ENCODE measurements around the gene PKDREJ.

PKDREJ gene

DNA sequence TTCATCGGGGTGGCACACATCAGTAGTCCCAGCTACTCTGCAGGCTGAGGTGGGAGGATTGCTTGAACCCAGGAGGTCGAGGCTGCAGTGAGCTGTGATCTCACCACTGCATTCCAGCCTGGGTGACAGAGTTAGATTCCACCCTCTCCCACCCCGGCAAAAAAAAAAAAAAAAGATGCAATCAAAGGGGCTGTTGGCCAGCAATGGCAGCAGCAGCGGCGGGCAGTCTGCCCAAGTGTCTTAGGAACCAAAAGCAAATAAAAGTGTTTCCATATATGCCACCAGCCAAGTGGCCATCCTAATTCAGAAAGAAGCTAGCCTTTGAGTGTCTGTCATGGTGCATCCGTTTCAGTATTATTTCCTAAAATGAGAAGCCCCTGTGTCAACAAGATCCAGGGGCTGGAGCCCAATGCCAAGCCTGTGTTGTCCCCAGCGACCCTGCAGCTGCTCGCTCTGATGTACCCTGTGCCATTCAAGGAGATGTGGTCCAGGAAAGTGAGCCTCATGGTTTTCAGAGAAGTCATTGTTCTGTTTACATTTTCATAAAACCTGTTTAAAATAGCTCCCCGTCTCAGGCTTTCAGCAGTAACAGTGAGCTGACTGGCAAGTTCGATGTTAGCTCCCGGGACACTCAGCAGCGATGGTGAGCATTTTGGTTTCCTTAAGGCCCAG lies 25.6 kb downstream of the PKDREJ start:
- no peak for DNase-seq

DNA sequence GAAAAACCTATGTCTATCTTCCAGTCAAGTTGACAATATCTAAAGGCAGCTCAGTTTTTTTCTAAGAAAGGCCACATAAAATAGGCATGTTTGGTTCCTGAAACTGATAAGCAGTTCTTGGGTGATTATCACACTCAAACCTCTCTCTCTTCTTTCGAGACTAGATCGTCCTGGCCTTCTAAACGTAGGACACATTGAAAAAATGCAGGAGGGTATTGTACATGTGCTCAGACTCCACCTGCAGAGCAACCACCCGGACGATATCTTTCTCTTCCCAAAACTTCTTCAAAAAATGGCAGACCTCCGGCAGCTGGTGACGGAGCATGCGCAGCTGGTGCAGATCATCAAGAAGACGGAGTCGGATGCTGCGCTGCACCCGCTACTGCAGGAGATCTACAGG lies 28.2 kb downstream of the PKDREJ start:
- no peak for DNase-seq

DNA sequence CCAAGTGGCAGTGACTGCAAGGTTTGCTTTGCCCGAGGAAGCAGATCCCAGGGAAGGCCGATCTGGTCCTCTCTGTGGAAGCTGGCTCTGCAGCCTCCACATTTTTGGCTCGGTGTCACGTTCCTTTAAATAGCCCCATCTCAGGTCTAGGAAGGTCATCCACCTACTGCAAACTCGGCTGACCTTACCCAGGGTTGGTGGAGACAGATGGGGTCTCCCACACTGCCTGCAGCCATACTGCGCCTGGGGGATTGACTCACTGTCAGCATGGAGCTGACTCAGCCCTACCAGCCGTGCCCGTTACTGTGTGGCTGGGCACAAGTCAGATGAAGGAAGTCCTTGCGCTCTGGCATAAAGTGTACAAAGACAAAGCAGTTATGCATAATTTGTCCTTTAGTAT lies 29.9 kb downstream of the PKDREJ start:
- DNase-seq: no peak

DNA sequence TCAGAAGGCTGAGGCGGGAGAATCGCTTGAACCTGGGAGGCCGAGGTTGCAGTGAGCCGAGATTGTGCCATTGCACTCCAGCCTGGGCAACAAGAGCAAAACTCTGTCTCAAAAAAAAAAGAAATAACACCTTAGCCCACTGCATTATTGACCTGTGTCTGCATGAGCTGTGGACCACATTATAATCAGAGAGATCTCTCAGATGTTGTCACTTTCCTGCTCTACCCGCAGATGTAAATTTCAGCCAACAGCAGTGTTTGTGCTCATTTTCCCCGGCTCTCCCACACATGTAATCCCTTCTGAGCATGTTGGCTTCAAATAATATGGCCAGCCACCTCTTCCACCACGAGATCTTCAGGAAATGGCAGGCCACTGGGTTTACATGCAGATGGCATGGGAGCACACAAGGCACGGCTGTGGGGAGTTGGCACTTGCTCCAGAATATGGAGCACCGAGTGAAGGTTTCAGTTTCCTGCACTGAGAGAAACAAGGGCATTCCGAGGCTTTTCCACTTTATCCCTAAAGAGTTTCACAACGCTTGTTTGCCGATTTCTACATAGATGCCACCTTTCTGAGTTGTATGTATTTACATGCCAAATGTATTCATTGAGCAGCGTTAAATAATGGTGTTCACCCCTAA lies 32.8 kb downstream of the PKDREJ start:
- no peak for DNase-seq

DNA sequence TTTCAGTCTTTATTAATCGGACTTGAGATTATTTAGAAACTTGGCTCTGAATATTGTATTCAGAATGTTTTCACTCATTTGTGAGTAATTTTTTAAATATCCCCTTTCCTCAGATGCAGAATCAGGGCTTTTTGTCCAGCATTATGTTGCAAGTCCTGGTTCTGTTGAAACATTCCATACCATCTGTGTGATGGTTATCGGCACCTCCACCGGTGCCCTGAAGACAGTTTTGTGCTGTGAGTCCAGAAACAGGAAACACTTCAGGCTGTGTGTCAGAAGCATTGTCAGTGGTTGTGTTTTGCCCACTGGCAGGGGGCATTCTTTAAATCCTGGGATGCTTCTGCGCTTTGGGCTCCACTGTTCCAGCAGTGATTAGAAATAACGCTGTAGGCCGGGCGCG lies 33.4 kb downstream of the PKDREJ start:
- DNase-seq: no peak

DNA sequence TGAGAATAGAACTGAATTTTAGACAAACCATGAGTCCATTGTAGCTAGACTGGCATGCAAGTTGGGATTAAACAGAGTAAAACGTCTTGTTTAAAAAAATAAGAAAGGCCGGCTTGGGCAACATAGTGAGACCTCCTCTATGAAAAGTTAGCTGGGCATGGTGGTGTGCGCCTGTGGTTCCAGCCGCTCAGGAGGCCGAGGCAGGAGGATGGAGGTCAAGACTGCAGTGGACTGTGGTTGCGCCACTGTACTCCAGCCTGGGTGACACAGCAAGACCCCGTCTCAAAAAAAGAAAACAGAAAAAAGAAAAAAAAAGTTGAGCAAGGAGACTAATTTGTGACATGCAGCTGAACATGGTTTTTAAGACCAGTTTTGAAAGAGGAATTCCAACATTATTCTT lies 36.6 kb downstream of the PKDREJ start:
- DNase-seq: no peak

DNA sequence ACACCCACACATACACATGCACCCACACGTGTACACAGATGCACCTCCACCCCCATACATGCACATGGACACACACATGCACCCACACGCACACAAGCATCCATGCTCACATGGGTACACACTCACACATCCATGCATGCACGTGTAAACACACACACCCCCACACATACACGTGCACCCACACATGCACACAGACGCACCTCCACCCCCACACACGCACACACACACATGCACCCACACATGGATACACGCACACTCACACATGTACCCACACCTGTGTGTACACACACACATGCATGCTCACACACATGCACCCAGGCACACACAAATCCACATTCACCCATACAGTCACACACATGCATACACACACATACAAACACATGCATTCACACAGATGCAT lies 37.5 kb downstream of the PKDREJ start:
- DNase-seq: no peak

DNA sequence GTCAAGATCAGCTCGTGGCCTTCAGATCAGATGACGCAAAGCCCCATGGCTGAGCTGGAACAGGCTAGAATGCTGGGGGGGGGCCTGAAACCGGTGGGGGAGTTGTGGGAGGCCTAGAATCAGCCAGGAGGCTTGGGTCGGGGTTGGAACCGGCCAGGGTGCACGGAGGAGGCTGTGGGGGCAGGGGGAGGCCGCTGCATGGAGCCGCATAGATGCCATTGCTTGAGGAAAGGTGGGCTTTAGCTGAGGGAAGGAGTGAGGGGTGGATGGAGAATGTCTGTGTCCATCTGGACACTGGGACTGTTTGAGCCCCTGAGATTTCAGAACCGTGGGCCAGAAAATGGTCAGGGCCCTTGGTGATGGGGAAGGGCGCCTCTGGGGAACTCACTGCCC lies 38.2 kb downstream of the PKDREJ start:
- no peak for DNase-seq

DNA sequence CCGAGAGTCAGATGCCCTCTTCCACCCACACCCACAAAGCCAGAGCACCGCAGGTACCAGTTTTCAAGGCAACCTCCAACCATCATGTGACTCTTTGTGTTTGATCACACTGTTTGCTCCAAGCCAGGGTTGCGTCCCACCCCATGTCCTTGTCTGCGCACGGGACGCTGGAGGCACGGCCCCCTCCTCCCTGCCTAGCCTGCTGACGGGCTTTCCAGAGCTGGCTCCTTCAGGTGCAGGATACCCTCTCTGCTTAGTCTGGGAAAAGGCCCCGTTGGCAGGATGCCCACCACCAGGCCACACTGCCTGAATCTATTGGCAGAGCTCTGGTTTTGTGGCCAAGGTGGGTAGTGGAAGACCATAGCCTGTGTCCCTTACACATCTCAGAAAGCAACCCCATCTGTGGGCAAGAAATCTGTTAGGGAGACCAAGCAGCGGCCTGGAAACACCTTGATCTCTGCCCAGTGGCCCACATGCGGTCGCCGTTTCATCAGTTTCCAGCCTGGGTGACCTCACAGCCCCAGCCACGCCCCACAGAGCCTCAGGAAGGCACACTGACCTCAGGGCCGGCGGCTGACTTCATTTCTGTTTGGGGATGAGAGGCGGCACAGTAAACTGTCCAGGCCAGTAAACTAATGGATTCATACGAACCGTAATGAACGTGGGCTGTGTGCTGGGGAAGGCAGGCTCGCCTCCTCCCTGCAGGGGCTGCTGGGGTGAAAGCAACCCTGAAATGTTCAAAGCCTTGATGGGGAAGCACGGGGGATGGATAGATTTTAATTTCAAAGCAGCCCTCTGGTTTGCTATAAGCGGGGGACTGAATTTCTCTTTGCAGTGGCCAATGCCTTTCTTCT lies 38.9 kb downstream of the PKDREJ start:
- DNase-seq: no peak

DNA sequence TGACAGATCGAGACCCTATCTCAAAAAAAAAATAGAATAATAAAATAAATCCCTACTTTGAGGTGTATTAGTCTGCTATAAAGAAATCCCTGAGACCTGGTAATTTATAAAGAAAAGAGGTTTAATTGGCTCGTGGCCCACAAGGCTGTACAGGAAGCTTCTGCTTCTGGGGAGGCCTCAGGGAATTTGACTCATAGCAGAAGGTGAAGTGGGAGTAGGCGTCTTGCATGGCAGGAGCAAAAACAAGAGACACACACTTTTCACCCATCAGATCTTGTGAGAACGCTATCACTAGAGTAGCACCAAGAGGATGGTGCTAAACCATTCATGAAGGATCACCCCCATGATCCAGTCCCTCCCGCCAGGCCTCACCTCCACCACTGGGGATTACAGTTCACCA lies 42.2 kb downstream of the PKDREJ start:
- DNase-seq: no peak

DNA sequence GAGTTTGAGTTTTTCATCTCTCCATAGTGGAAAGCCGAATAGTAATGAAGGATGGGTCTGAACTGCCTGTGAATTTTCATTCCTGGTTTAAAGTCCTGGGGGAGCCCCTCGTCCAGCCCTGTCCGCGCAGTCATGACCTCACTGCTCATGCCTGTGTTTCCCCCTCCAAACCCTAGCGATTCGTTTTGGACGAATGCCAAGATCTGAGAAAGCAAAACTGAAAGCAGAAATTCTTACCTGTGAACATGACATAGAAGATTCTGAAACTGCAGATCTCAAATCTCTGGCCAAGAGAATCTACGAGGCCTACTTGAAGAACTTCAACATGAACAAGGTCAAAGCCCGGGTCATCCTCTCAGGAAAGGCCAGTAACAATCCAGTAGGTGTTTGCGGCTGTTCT lies 43.5 kb downstream of the PKDREJ start:
- DNase-seq: no peak

DNA sequence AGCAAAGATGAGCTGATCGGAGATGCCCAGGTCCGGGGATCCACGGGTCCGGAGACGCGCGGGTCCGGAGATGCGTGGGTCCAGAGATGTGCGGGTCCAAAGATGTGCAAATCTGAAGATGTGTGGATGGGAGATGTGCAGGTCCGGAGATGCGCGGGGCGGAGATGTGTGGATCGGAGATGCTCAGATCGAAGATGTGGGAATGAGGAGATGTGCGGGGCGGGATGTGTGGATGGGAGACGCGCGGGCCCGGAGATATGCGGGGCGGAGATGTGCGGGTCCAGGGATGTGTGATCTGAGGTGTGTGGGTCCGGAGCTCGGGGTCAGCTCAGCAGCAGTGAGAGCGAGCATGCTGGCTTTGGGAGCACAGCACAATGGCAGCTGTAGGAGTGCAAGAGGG lies 48.5 kb downstream of the PKDREJ start:
- no peak for DNase-seq

DNA sequence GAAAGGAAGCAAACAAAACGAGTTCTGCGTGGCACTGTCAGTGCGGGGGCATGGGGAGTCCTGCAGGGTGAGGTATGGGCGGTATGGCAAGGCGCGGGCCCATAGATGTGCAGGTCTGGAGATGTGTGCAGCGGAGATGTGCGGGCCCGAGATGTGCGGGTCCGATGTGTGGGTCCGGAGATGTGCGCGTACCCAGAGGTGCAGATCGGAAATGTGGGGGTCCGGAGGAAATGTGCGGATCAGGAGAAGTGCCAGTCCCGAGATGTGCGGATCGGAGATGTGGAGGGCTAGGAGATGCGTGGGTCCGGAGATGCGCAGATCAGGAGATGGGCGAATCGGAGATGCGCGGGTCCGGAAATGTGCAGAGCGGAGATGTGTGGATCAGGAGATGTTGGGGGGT lies 49.0 kb downstream of the PKDREJ start:
- DNase-seq: no peak

DNA sequence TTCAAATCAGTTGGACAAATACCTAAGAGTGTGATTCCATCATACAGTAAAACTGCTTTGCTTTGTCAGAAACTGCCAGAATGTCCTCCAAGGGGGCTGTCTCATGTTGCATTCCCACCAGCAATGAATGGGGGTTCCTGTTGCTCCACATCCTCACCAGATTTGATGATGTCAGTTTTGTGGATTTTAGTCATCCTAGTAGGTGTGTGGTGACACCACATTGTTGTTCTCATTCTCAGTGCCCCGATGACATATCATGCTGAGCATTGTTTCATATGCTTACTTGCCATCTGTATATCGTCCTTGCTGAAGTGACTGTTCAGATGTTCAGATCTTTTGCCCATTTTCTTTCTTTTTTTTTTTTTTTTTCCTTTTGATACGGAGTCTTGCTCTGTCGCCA lies 50.1 kb downstream of the PKDREJ start:
- DNase-seq: no peak

DNA sequence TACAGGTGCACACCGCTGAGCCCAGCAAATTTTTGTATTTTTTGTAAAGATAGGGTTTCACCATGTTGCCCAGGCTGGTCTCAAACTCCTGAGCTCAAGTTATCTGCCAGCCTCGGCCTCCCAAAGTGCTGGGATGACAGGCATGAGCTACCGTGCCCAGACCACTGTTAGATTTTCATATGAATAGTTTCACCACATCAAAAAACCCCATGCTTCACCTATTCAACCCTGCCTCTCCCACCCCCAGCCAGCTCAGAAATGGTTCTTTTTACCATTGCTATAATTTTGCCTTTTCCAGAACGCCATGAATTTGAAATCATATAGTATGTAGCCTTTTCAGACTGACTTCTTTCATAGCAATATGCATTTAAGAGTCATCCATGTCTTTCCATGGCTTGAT lies 50.9 kb downstream of the PKDREJ start:
- DNase-seq: no peak

DNA sequence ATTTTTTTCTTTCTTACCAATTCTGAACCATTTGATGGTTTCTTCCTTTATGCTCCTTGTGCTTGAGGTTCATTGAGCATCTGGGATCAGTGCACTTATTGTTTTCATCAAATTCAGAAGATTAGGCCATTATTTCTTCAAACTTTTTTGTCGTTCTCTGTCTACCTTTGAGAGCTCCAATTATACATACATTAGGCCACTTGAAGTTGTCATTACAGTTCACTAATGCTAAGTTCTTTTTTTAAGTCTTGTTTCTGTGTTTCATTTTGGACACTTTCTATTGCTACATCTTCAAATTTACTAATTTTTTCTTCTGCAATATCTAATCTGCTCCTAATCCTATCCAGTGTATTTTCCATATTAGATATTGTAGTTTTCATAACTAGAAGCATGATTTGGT lies 53.9 kb downstream of the PKDREJ start:
- DNase-seq: no peak
